GM19395 (cell line): ENCODE data around the gene COL16A1.

ENCODE experiments used
- ATAC-seq: cut with Tn5 transposase; IDR thresholded peaks from one replicate; pipeline ENCODE4 v1.9.1; 2021; ENCODE audit warnings: mild to moderate bottlenecking, moderate library complexity; ENCODE audit not compliant: unreplicated experiment

The COL16A1 gene

DNA sequence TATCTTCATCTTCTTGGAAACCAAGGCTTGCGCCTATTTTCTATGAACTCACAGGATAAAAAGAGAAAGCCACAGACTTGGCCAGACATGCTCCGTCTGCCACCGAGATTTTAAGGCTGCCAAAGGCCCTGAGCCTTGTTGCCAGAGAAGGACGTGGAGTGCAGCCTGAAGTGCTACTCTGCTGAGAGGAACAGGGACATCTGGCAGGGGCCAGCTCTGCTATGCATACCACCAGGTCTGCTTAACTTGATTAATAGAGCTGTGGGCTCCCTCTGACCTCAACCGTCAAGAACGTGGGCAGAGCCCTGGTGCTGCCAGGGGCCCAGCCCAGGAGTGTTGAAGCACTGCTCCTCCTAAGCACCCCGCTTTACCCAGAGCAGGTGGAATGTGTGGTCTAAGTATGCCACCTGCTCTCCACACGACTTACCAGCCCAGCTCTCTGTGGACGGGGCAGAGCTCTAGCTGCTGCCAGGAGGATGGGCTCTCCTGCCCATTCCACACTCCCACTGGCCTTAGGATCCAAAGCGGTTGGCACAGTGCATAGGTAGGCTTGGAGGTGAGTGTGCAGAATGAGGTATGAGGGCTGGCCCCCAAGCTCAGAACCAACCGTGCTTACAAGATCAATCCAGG, 75.8 kb downstream of the COL16A1 start:
- ATAC-seq = no peak

- no peak for ATAC-seq
These were observed 76.4 kb downstream of the COL16A1 start for GRCh38 chr1:31627301-31627929.

DNA sequence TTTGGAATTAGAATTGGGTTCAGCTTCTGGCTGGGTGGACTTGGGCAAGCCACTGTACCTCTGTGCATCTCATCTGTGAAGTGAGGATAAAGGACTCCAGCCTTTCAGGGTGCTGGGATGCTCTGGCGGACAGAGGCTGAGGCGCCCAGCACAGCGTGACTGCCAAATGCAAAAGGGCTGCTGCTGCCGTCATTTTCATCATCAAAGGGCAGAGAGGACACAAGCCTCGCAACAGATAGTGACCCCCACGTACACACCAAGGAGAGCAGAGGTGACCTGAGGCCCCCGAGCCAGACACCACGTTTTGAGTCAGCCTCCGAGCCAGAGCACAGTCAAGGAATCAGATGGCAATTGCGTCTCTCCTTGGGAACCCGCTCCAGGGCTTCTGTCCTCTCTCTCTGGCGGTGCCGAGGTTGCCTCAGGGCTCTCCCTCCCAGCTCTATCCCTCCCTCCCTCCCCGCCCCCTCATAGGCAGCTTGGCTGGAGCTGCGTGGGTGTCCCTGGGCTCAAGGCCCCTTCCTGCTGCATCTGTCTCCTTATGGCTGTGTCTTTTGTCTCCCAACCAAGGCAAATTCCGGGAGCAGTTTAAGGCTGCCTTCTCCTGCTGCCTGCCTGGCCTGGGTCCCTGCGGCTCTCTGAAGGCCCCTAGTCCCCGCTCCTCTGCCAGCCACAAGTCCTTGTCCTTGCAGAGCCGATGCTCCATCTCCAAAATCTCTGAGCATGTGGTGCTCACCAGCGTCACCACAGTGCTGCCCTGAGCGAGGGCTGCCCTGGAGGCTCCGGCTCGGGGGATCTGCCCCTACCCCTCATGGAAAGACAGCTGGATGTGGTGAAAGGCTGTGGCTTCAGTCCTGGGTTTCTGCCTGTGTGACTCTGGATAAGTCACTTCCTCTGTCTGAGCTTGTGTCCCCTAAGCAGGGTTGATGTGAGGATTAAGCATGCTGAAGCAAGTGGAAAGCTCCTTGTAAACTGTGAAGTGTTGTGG, 77.3 kb downstream of the COL16A1 start:
- ATAC-seq = no peak

DNA sequence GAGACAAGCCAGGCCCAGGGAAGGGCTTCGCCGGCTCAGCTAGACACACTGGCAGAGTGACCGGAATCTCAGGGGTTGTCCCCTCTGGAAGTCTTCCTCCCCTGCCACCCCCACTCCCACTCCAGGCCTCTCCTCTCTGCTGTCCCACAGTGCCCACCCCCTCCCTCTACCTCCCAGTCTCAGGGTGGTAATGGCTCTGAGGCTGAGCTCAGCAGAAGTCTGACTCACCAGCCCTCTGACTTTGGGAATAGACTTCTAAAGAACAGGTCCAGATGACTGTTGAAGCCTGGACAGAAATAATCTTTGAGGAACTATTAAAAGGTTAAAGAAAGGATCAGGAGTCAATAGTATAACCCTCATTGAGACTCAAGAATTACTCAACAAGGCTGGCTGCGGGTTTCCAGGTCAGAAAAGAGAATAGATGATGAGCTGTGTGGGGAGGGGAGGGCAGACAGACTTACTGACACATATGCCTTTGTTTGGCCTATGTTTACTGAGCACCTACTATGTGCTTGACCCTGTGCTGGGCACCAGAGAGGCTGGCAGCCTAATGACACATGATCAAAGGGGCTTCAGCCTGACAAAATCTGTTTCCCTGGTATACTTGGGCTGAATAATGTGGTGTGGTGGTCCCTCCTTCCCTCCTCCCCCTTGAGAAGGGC, 78.1 kb downstream of the COL16A1 start:
- no peak for ATAC-seq

DNA sequence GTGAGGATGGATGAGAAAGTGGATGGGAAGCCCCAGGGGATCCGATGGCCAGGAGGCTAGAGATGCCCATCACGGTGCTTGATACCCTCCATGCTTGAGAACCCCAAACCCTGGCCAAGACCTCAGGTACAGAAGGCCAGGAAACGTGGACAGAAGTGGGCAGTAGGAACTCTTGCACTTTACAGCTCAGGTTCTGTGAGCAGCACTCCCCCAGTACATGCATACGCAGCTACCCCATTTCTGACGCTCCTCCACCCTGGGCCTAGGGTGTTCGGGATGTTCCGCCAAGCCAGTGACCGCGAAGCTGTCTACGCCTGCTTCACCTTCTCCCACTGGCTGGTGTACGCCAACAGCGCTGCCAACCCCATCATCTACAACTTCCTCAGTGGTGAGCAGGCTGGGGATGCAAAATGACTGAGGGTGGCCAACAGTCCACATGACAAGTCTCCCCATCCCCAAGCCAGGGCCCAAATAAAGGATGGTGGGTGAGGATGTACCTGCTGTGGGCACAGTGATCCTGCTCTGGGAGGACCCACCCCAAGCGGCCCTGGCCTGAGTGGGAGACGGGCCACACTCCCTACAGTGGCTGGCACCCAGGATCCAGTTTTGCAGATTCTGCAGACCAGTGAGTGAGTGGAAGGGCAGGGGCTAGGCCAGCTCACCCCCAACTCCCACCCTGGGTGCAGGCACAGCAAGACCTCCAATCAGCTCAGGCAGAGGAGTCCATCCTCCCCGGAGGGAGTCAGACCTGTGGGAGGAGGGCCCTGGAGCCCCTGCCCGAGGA, 78.9 kb downstream of the COL16A1 start:
- no peak for ATAC-seq

DNA sequence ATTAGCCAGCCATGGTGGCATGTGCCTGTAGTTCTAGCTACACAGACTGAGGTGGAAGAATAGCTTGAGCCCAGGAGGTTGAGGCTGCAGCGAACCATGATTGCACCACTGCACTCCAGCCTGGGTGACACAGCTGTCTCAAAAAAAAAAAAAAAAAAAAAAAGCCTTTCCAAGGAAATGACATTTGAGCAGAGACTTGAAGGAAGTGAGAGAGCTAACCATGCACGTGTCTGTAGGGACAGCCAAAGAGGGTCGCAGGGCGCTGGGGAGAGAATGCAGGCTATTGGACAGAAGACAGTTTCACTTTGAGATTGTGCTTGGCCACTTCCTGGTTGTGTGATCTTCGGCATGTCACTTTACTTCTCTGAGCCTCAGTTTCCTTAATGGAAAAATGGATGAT, 79.5 kb downstream of the COL16A1 start:
- ATAC-seq = no peak

DNA sequence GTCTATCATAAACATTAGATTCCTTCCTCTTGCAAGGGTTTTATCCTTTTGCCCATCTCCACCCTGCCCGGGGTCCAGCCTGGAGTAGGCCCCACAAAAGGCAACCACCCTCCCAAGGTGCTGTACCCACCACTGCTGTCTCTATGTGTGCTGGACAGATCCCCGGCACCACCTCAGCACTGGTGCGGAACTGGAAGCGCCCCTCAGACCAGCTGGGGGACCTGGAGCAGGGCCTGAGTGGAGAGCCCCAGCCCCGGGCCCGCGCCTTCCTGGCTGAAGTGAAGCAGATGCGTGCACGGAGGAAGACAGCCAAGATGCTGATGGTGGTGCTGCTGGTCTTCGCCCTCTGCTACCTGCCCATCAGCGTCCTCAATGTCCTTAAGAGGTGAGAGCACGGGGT, 80.5 kb downstream of the COL16A1 start:
- ATAC-seq = no peak

DNA sequence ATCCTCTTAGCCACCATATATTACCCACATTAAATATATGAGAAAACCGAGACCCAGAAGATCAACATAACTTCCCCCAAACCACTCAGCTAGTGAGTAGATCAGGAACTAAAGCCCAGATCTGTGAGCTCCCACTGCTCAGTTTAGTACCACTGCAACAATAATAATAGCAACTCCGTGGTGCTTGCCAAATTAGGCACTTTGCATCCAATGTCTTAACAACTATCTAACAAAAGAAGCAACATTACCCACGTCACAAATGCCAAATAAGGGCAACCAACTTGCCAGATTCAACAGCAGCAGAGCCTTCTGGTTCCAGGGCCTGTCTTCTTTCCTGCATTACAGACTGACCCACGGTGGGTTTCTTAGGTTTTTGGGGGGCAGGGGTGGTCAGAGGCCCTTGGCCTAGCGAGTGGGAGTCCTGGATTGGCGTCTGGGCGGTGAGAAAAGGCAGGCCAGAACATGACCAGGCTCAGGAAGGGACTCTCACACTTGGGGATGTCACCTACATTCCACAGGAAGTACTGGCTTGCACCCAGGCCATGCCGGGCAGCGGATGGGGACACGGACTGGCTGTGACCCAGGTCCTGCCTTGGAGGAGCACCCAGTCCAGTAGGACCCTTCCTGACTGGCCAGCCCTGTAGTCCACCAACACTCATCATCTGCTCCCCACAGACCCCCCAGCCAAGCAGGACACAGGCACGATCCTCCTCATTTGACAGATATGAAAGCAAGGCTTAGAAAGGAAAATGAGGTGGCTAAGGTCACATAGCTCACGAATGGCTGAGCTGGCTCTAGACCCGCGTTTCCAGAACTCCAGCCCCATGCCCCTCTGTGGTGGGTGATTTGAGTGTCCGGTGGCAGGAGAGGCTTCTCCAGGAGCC, 81.7 kb downstream of the COL16A1 start:
- no peak for ATAC-seq

GRCh38 chr1:31621498-31621820, 82.4 kb downstream of the COL16A1 start:
- no peak for ATAC-seq

GRCh38 chr1:31620631-31621497, 83.0 kb downstream of the COL16A1 start:
- ATAC-seq = no peak

GRCh38 chr1:31618916-31619846, 84.6 kb downstream of the COL16A1 start:
- ATAC-seq = no peak

DNA sequence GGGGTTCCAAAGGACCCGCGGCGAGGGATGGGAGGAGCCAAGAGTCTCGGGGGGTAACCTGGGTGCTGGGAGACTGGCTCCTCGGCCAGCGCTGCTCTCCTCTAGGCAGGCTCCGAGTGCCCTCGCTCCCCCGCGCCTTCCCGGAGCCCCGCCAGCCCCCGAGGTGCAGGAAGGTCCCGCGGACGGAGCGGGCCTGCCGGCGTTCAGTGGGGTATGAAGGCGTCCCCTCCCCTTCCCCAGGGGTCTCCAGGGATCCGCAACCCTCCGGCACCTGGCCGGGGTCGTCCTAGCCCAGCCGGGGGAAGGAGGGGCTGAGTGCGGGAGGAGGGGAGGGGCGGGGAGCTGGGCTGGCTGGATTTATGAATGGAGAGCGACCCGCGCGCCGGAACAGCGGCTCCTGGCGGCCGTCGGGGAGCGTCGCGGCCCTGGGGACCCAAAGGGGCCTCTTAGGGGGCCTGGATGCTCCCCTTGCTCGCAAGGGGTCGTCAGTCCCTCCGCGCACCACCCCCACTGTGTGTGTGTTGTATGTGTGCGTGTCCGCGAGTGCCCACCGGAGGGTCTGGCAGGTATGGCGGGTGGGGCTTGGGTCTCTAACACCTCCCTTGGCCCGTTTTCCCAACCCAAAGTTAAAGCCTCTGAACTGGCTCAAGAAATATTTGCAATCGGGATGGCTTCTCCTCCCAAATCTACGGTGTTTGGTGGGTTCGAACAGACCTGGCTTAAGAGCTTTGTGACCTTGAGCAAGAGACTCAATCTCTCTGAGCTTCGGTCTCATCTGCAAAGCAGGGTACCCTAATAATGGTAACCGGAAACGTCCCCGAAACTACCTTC, 85.7 kb downstream of the COL16A1 start:
- ATAC-seq = no peak

GRCh38 chr1:31617218-31617915, 86.5 kb downstream of the COL16A1 start, which contains the start of gene HCRTR1:
HCRTR1 (plus strand) TSS chr1:31617689; CDS start chr1:31619193, 1,504 bp downstream.
- ATAC-seq = no peak

- ATAC-seq = no peak
These were observed 87.9 kb downstream of the COL16A1 start for GRCh38 chr1:31615939-31616338.

GRCh38 chr1:31615414-31615813, 88.4 kb downstream of the COL16A1 start:
- ATAC-seq = no peak

DNA sequence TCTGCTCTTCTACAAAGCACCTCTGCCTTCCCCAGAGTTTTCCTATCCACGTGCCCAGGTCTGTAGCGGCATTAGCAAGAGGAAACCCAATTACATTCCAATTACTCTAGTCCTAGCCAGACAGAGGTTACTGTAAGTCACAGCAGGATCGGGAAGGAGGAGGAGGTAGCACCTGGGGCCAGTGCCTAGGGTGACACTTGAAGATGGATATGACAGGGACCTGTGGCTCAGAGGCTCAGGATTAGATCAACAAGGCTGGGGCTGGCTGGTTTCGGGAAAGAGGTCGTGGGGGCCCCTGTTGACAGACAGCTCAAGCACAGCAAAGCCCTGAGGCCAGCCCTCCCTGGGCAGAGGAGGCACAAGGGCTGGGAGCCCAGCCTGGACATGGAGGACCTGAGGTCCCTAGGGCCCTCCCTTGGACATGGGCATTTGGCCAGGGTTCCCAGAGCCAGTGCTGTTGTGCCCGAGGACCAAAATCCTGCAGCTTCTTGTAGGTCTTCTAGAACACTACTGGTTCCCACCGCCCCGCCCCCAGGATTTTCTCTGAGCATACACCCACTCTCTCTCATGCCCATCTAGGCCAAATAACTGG, 89.3 kb downstream of the COL16A1 start:
- ATAC-seq = no peak
